ENCODE results near the gene BACH2.
"Not testable (repeated sequence)": the region's sequence is repeated elsewhere in the genome, so short reads cannot be mapped to it uniquely, and the experiment has no call there.

BACH2 gene

GRCh38 chr6:90214966-90215365, 81.7 kb downstream of the BACH2 start:
- DNase-seq (ENCODE audit: low spot score) (no peak), FAIRE-seq (no peak)

- DNase-seq (ENCODE audit: low spot score) (no peak), FAIRE-seq (no peak)
Measured at GRCh38 chr6:90214461-90214860, 82.2 kb downstream of the BACH2 start.

- no peak for FAIRE-seq
Measured at GRCh38 chr6:90212274-90212673, 84.4 kb downstream of the BACH2 start.

GRCh38 chr6:90209527-90209926, 87.1 kb downstream of the BACH2 start:
- FAIRE-seq (no peak), DNase-seq (ENCODE audit: low spot score) (no peak)

More at GRCh38 chr6:90212274-90212673, 84.4 kb downstream of the BACH2 start:
- no peak for DNase-seq (ENCODE audit: low spot score)

- DNase-seq (ENCODE audit: low spot score); FAIRE-seq: not testable (repeated sequence)
Measured at GRCh38 chr6:90208690-90209089, 88.0 kb downstream of the BACH2 start.

GRCh38 chr6:90204327-90205056, 92.2 kb downstream of the BACH2 start:
- no peak for FAIRE-seq
- peak; percentile 8 for DNase-seq (ENCODE audit: low spot score)

GRCh38 chr6:90203672-90204071, 93.0 kb downstream of the BACH2 start:
- no peak for DNase-seq (ENCODE audit: low spot score)
- no peak for FAIRE-seq

GRCh38 chr6:90202156-90202555, 94.5 kb downstream of the BACH2 start:
- no peak for FAIRE-seq
- no peak for DNase-seq (ENCODE audit: low spot score)

GRCh38 chr6:90199900-90200299, 96.7 kb downstream of the BACH2 start:
- DNase-seq (ENCODE audit: low spot score) (no peak), FAIRE-seq (no peak)

- no peak for FAIRE-seq
- no peak for DNase-seq (ENCODE audit: low spot score)
Measured at GRCh38 chr6:90198758-90199425, 97.8 kb downstream of the BACH2 start.

- no peak for FAIRE-seq
- DNase-seq (ENCODE audit: low spot score): peak; percentile 35
Measured at GRCh38 chr6:90197854-90198496, 98.7 kb downstream of the BACH2 start.

GRCh38 chr6:90195094-90195829, 101.4 kb downstream of the BACH2 start:
- no peak for FAIRE-seq
- no peak for DNase-seq (ENCODE audit: low spot score)

GRCh38 chr6:90194371-90194841, 102.2 kb downstream of the BACH2 start:
- FAIRE-seq: no peak
- no peak for DNase-seq (ENCODE audit: low spot score)

GRCh38 chr6:90193359-90193758, 103.3 kb downstream of the BACH2 start:
- DNase-seq (ENCODE audit: low spot score): no peak
- no peak for FAIRE-seq

- FAIRE-seq: no peak
Measured at GRCh38 chr6:90192857-90193256, 103.8 kb downstream of the BACH2 start.

GRCh38 chr6:90190752-90191395, 105.8 kb downstream of the BACH2 start:
- no peak for FAIRE-seq
- DNase-seq (ENCODE audit: low spot score): no peak

More at GRCh38 chr6:90192857-90193256, 103.8 kb downstream of the BACH2 start:
- DNase-seq (ENCODE audit: low spot score): no peak

GRCh38 chr6:90190131-90190530, 106.5 kb downstream of the BACH2 start:
- FAIRE-seq (no peak), DNase-seq (ENCODE audit: low spot score) (no peak)

- no peak for DNase-seq (ENCODE audit: low spot score)
- FAIRE-seq: no peak
Measured at GRCh38 chr6:90187437-90188121, 109.1 kb downstream of the BACH2 start.

- FAIRE-seq: no peak
- DNase-seq (ENCODE audit: low spot score): no peak
Measured at GRCh38 chr6:90186637-90187371, 109.8 kb downstream of the BACH2 start.

- FAIRE-seq (no peak), DNase-seq (ENCODE audit: low spot score) (no peak)
Measured at GRCh38 chr6:90186026-90186425, 110.6 kb downstream of the BACH2 start.
